GM12878 (cell line): ENCODE measurements around the gene GON4L. TPM values are rescaled to one million over a fixed set of nuclear protein-coding genes. Genes with fewer than 3 reads are reported as not detected.
A peak's percentile ranks its signal among the peaks of the same experiment; 100 is the strongest.

Experiments
- ATAC-seq: fragments of 200-7000 bp; cut with Tn5 transposase; 3 replicates; pipeline ENCODE4 v1.9.1; 2020; ENCODE audit warnings: mild to moderate bottlenecking, moderate library complexity
- BruUV-seq: library from RNA; stranded (reverse); fragments of 400-500 nt; replicated peaks from 2 replicates; lab custom pipeline; 2021; lab: Mats Ljungman, UMichigan
- CTCF ChIA-PET: fragments of 300-600 bp; sonication (Branson Sonifier 250); formaldehyde crosslinking; extraction: SDS; loops from one replicate; lab custom pipeline; 2021; ENCODE audit warnings: inconsistent platforms; lab: Yijun Ruan, JAX
- POLR2A ChIA-PET: fragments of 350-600 bp; formaldehyde crosslinking; extraction: SDS; loops from one replicate; lab custom pipeline; 2021; ENCODE audit warnings: inconsistent platforms; lab: Charles Lee
- RAD21 ChIA-PET: fragments of 300-600 bp; sonication (Branson Sonifier 250); formaldehyde crosslinking; loops from one replicate; lab custom pipeline; 2023; ENCODE audit warnings: antibody characterized with exemption; ENCODE audit not compliant: unreplicated experiment; lab: Charles Lee
- SMC1A ChIA-PET: fragments of 300-600 bp; sonication (Branson Sonifier 250); formaldehyde crosslinking; loops from one replicate; lab custom pipeline; 2023; ENCODE audit not compliant: unreplicated experiment, uncharacterized antibody; lab: Charles Lee
- DNase-seq: peaks from one replicate; pipeline ENCODE4 v3.0.0-alpha.2; 2011; ENCODE audit warnings: low read depth, low spot score
- FAIRE-seq: peaks from 3 replicates; lab custom pipeline; 2011; peaks lifted over from hg19 to GRCh38; lab: Jason Lieb, UNC
- H2AFZ ChIP-seq: 2 replicates; pipeline ENCODE4 v1.6.0; 2011; ENCODE audit warnings: low read depth, low read length, control low read depth; ENCODE audit not compliant: control insufficient read depth
- H3K27ac ChIP-seq: 2 replicates; pipeline ENCODE4 v1.5.1; 2011; ENCODE audit warnings: control low read depth; ENCODE audit not compliant: control insufficient read depth, insufficient read depth
- H3K27me3 ChIP-seq, 2 experiments: replicated peaks in 1 of 2; 2 replicates each; pipeline versions ENCODE4 v1.6.0 to v1.6.1; 2011; ENCODE audit warnings: low read length in 1 of 2; ENCODE audit not compliant: control insufficient read depth in 2 of 2, insufficient read depth in 2 of 2
- H3K36me3 ChIP-seq, 2 experiments: 2 replicates each; pipeline ENCODE4 v1.5.1; 2011; ENCODE audit warnings: low read length in 1 of 2; ENCODE audit not compliant: control insufficient read depth in 2 of 2, insufficient read depth in 2 of 2
- H3K4me1 ChIP-seq: 2 replicates; pipeline ENCODE4 v1.6.1; 2011; ENCODE audit warnings: mild to moderate bottlenecking, low read length, moderate library complexity, mixed read lengths; ENCODE audit not compliant: control insufficient read depth, insufficient read depth
- H3K4me2 ChIP-seq: 2 replicates; pipeline ENCODE4 v1.6.0; 2011; ENCODE audit warnings: control low read depth; ENCODE audit not compliant: control insufficient read depth, insufficient read depth
- H3K4me3 ChIP-seq: fragments of 200-600 bp; sonication (generic); 2 replicates; pipeline ENCODE4 v1.5.1; 2016
- H3K79me2 ChIP-seq: 2 replicates; pipeline ENCODE4 v1.6.0; 2011; ENCODE audit warnings: low read length; ENCODE audit not compliant: control insufficient read depth, insufficient read depth
- H3K9ac ChIP-seq: 2 replicates; pipeline ENCODE4 v1.8.0; 2011; ENCODE audit warnings: low read length, control low read depth, mixed read lengths; ENCODE audit not compliant: control insufficient read depth, insufficient read depth
- H3K9me3 ChIP-seq: replicated peaks from 3 replicates; pipeline ENCODE4 v1.5.1; 2011; ENCODE audit warnings: mild to moderate bottlenecking, low read length; ENCODE audit not compliant: control insufficient read depth, insufficient read depth
- H4K20me1 ChIP-seq: 2 replicates; pipeline ENCODE4 v1.6.0; 2011; ENCODE audit not compliant: control insufficient read depth, insufficient read depth
- FOS ChIP-seq: IDR thresholded peaks from 3 replicates; pipeline ENCODE4 v1.6.1; 2011; ENCODE audit warnings: borderline replicate concordance; ENCODE audit not compliant: insufficient read length; ENCODE audit errors: extremely low read depth
- HDAC2 ChIP-seq: fragments of 200-600 bp; sonication (generic); IDR thresholded peaks from 2 replicates; pipeline ENCODE4 v1.6.1; 2017
- MAX ChIP-seq: IDR thresholded peaks from 2 replicates; pipeline ENCODE4 v1.6.1; 2012; ENCODE audit warnings: low read depth, low read length, improper control_type of control experiment
- MLLT1 ChIP-seq: fragments of 450-650 bp; IDR thresholded peaks from 2 replicates; pipeline ENCODE4 v1.6.1; 2016; ENCODE audit warnings: mild to moderate bottlenecking
- PAX8 ChIP-seq: fragments of 450-650 bp; IDR thresholded peaks from 2 replicates; pipeline ENCODE4 v1.6.1; 2017; ENCODE audit warnings: mild to moderate bottlenecking, moderate library complexity
- RELB ChIP-seq: fragments of 450-650 bp; IDR thresholded peaks from 2 replicates; pipeline ENCODE4 v1.6.1; 2017; ENCODE audit warnings: low read depth, mild to moderate bottlenecking, moderate library complexity
- ZZZ3 ChIP-seq: IDR thresholded peaks from 2 replicates; pipeline ENCODE4 v1.6.1; 2011; ENCODE audit warnings: low read depth; ENCODE audit not compliant: control insufficient read depth, insufficient read length
- WGBS: methylation state at CpG from one replicate; pipeline ENCODE4 v1.1.6; 2016; ENCODE audit warnings: low lambda C conversion rate; ENCODE audit not compliant: insufficient replicate concordance, insufficient coverage; ENCODE audit errors: missing lambda C conversion rate; 5-methylcytosine and 5-hydroxymethylcytosine counted together
- in situ Hi-C: fragments of 300-500 bp; cut with MboI; formaldehyde crosslinking; loops from 9 replicates; pipeline ENCODE4 v1.14.3; 2018; ENCODE audit warnings: mixed read lengths
- intact Hi-C: fragments of 100-400 bp; cut with micrococcal nuclease; formaldehyde crosslinking; loops from one replicate; pipeline ENCODE4 v1.14.2; 2022; ENCODE audit not compliant: unreplicated experiment
- polyA plus RNA-seq, 11 experiments: library from polyadenylated mRNA; depleted of rRNA in 4 of 11; unstranded in 6 of 11; stranded (reverse) in 5 of 11; fragments of >200 nt; fragmentation: Nextera tagmentation in 4 of 11; fragmentation: Illumina TruSeq in 1 of 11; extraction: Ambion mirVana in 4 of 11; extraction: Trizol in 1 of 11; gene quantifications; 1 replicate in 1 of 11; 2 replicates in 10 of 11; pipeline versions ENCODE4 v1.2.1 to v1.2.3, GENCODE V29; 2011 to 2016; ENCODE audit warnings: inconsistent platforms in 2 of 11, missing spikeins in 2 of 11, low read depth in 1 of 11
- total RNA-seq, 4 experiments: library from RNA; depleted of rRNA in 3 of 4; stranded (reverse); fragments of >200 nt in 3 of 4; fragmentation: Illumina TruSeq in 1 of 4; extraction: Trizol in 1 of 4; gene quantifications; 2 replicates each; pipeline versions ENCODE4 v1.2.1 to v1.2.3, GENCODE V29; 2013 to 2021

The GON4L gene
- total and polyA plus RNA-seq, 10 of the 15 experiments (the other 5 are each of a cell fraction or from before 2014, with no cell fraction given), result 17.7 to 40.7 (median 28.0) TPM

GRCh38 chr1:155856257-155856974 lies 598 bp downstream of the GON4L start:
- TF ChIP-seq MAX (no peak), FOS (no peak), ZZZ3 (no peak), PAX8 (peak; percentile 72; the same call in 1 of the 2 replicates), RELB (no peak), HDAC2 (no peak), MLLT1 (peak; percentile 61)
- POLR2A ChIA-PET, result interaction anchor here (0.6 to 2.1 kb wide), 12 partner anchors 9 to 872 kb away, joined by 3 to 7 read pairs (median 3); partner anchors contain the start of genes ARHGEF2 and KHDC4
- H2AFZ ChIP-seq, result peak overlapping the region; percentile 79
- in situ Hi-C loops (no loop called here), intact Hi-C loops (loop anchor here (2.0 to 10.0 kb wide), 3 partner anchors 78 to 198 kb away; partner anchors contain the start of genes KHDC4, LAMTOR2 and UBQLN4)
- no peak for ATAC-seq
- peak overlapping the region; percentile 95 for H3K9ac ChIP-seq
- H3K9me3 ChIP-seq, result no peaks in the 10 kb centered on the region
- WGBS, result 52% methylated on average over 18 of the region's 20 CpGs
- H3K27ac ChIP-seq, result peak overlapping the region; percentile 84
- TSS peak; percentile 81 for BruUV-seq
- CTCF ChIA-PET, result interaction anchor here (0.7 to 1.7 kb wide), 4 partner anchors 9 to 210 kb away, joined by 3 to 4 read pairs (median 4); no protein-coding TSS in a partner anchor
- RAD21 ChIA-PET, result interaction anchor here (0.7 to 1.7 kb wide), 4 partner anchors 8 to 172 kb away, joined by 3 to 5 read pairs (median 3); no protein-coding TSS in a partner anchor
- no peaks in the 10 kb centered on the region for H4K20me1 ChIP-seq
- H3K4me2 ChIP-seq, result peak overlapping the region; percentile 72
- peaks cover 15% of the 10 kb centered on the region for H3K4me1 ChIP-seq
- H3K27me3 ChIP-seq, result no peaks in the 10 kb centered on the region
- peak overlapping the region; percentile 83 for H3K4me3 ChIP-seq
- DNase-seq, result no peak
- peaks cover 0 to 7% of the 10 kb centered on the region in 2 experiments; a peak in 2 of 4 replicates for H3K36me3 ChIP-seq
- H3K79me2 ChIP-seq, result peaks cover 22% of the 10 kb centered on the region
- SMC1A ChIA-PET, result interaction anchor here (0.5 to 6.6 kb wide), 11 partner anchors 15 to 1958 kb away, joined by 3 to 29 read pairs (median 4); no protein-coding TSS in a partner anchor
- no peak for FAIRE-seq
